Sciatic nerve (tissue), 2 donors: ENCODE data around the gene LGALS4. TPM values are rescaled to one million over a fixed set of nuclear protein-coding genes. Genes with fewer than 3 reads are reported as not detected.
"Not testable (repeated sequence)": the region's sequence is repeated elsewhere in the genome, so short reads cannot be mapped to it uniquely, and the experiment has no call there.

ENCODE experiments used
- ATAC-seq: fragments of 200-7000 bp; cut with Tn5 transposase; one replicate; pipeline ENCODE4 v1.9.1; 2020; ENCODE audit warnings: mild to moderate bottlenecking, moderate library complexity
- DNase-seq: peaks from one replicate; pipeline ENCODE4 v3.0.0-alpha.2; 2020; ENCODE audit warnings: low spot score
- intact Hi-C: fragments of 100-400 bp; cut with DNase I; formaldehyde crosslinking; loops from one replicate; pipeline ENCODE4 v1.14.2; 2022
- total RNA-seq: library from RNA; stranded (reverse); fragmentation: NEBNext Ultra II Directional; extraction: Animal tissue kit (Norgen Biotek cat#: 25700); gene quantifications from one replicate; pipeline ENCODE4 v1.2.1, GENCODE V29; 2021
- donor health status: DM: no; HTN: no; CAD: no.
- donor health status: DM: no; HTN: no; CAD: no.

Gene LGALS4
- total RNA-seq, 1 donor from 2014 or later: 1.3 TPM

- intact Hi-C loops: no loop called here
- ATAC-seq (no peak), DNase-seq (no peak)
Measured at GRCh38 chr19:38805180-38805579, 7.6 kb downstream of the LGALS4 start.

GRCh38 chr19:38803543-38803942, 9.2 kb downstream of the LGALS4 start:
- DNase-seq (no peak), ATAC-seq (no peak)
- intact Hi-C loops: no loop called here

GRCh38 chr19:38801359-38802095, 11.2 kb downstream of the LGALS4 start:
- no peak for ATAC-seq
- intact Hi-C loops: no loop called here
- no peak for DNase-seq

- ATAC-seq (no peak), DNase-seq (no peak)
- intact Hi-C loops: no loop called here
Measured at GRCh38 chr19:38800577-38801347, 12.0 kb downstream of the LGALS4 start.

- no peak for ATAC-seq
- intact Hi-C loops: no loop called here
- DNase-seq: no peak
Measured at GRCh38 chr19:38799104-38799503, 13.6 kb downstream of the LGALS4 start.

GRCh38 chr19:38797781-38798180, 15.0 kb downstream of the LGALS4 start:
- DNase-seq, ATAC-seq, intact Hi-C loops: not testable (repeated sequence)

GRCh38 chr19:38796154-38796553, 16.6 kb downstream of the LGALS4 start:
- no peak for ATAC-seq
- intact Hi-C loops: no loop called here

GRCh38 chr19:38795549-38795948, 17.2 kb downstream of the LGALS4 start:
- no peak for DNase-seq
- intact Hi-C loops: no loop called here
- no peak for ATAC-seq

More at GRCh38 chr19:38796154-38796553, 16.6 kb downstream of the LGALS4 start:
- no peak for DNase-seq

GRCh38 chr19:38793671-38794070, 19.1 kb downstream of the LGALS4 start:
- no peak for ATAC-seq
- no peak for DNase-seq
- intact Hi-C loops: loop anchor here (5.0 kb wide), 1 partner anchor 1819 kb away; no protein-coding TSS in a partner anchor

- DNase-seq (no peak), ATAC-seq (no peak)
- intact Hi-C loops: loop anchor here (5.0 kb wide), 1 partner anchor 1819 kb away; no protein-coding TSS in a partner anchor
Measured at GRCh38 chr19:38793177-38793576, 19.6 kb downstream of the LGALS4 start.

GRCh38 chr19:38792250-38793111, 20.3 kb downstream of the LGALS4 start:
- ATAC-seq: peak; percentile 22
- DNase-seq: no peak
- intact Hi-C loops: loop anchor here (5.0 kb wide), 1 partner anchor 1820 kb away; no protein-coding TSS in a partner anchor

GRCh38 chr19:38791451-38792064, 21.2 kb downstream of the LGALS4 start:
- ATAC-seq: peak; percentile 95
- DNase-seq: not testable (repeated sequence)
- intact Hi-C loops: loop anchor here (5.0 kb wide), 1 partner anchor 1821 kb away; no protein-coding TSS in a partner anchor

GRCh38 chr19:38790507-38791403, 22.0 kb downstream of the LGALS4 start:
- DNase-seq: not testable (repeated sequence)
- peak; percentile 27 for ATAC-seq
- intact Hi-C loops: loop anchor here (5.0 kb wide), 1 partner anchor 1822 kb away; no protein-coding TSS in a partner anchor

GRCh38 chr19:38788478-38789243, 24.1 kb downstream of the LGALS4 start, which contains the start of gene LGALS7B:
Gene LGALS7B (plus strand): TSS chr19:38789200. CDS start chr19:38789227, 27 bp downstream.
- intact Hi-C loops: no loop called here
- no peak for ATAC-seq
- DNase-seq: no peak

GRCh38 chr19:38786572-38787265, 26.0 kb downstream of the LGALS4 start:
- DNase-seq: no peak
- intact Hi-C loops: no loop called here

GRCh38 chr19:38786061-38786460, 26.7 kb downstream of the LGALS4 start:
- DNase-seq, intact Hi-C loops, ATAC-seq: not testable (repeated sequence)

More at GRCh38 chr19:38786572-38787265, 26.0 kb downstream of the LGALS4 start:
- no peak for ATAC-seq
